Measurements from ENCODE around the gene BABAM2.

GRCh38 chr2:27988306-27988705, 97.8 kb downstream of the BABAM2 start:
- no peak for TF ChIP-seq CTCF (conservative IDR thresholded peaks at IDR 0.05)
- TF ChIP-seq EZH2 (IDR thresholded peaks at IDR 0.05; ENCODE audit: low read depth): no peak
